Skeletal muscle cell (primary cell): Measurements from ENCODE around the gene SF3A2.
"Not testable (repeated sequence)": the region's sequence is repeated elsewhere in the genome, so short reads cannot be mapped to it uniquely, and the experiment has no call there.

Experiments used
- DNase-seq: peaks from one replicate; pipeline ENCODE4 v3.0.0-alpha.2; 2010; ENCODE audit warnings: low read depth
- H3K4me3 ChIP-seq: 2 replicates; pipeline ENCODE4 v1.5.1; 2011; ENCODE audit warnings: low read depth, mild to moderate bottlenecking, control low read depth, low read length, moderate library complexity

The SF3A2 gene

GRCh38 chr19:2236314-2237050 is at the start of gene SF3A2, which contains the start of gene PLEKHJ1:
TSS of gene SF3A2 (plus strand) at chr19:2236824. CDS start at chr19:2243419, 6,595 bp downstream.
TSS of gene PLEKHJ1 (minus strand) at chr19:2236329. CDS start at chr19:2236248, 81 bp downstream.
- peak within 1 kb of the TSS; percentile 78 for H3K4me3 ChIP-seq
- DNase-seq: peak; percentile 88

DNA sequence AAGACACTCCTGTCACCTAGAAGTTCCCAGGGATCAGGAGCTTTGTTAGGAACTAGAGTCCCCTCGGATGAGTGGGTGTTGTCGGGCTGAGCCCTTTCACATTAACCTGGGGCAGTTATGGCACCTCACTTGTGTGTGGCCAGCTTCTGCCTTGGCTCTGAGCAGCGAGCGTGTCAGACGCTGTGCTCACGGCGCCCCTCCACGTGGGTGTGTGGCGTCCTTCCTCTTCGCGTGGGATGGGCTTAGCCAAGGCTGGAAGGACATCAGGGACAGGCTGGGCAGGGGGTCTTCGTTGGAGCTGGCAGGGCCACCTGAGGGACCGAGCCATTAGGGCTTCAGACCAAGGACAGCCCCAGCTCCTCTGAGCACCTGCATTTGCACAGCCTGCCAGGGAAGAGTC is 49.5 kb upstream of the SF3A2 start:
- no peak overlapping the region for H3K4me3 ChIP-seq
- DNase-seq: no peak

- no peak overlapping the region for H3K4me3 ChIP-seq
- no peak for DNase-seq
Measured at GRCh38 chr19:2188708-2189385, 47.8 kb upstream of the SF3A2 start.

- no peak for DNase-seq
- H3K4me3 ChIP-seq: no peak overlapping the region
Measured at GRCh38 chr19:2189880-2190279, 46.7 kb upstream of the SF3A2 start.

DNA sequence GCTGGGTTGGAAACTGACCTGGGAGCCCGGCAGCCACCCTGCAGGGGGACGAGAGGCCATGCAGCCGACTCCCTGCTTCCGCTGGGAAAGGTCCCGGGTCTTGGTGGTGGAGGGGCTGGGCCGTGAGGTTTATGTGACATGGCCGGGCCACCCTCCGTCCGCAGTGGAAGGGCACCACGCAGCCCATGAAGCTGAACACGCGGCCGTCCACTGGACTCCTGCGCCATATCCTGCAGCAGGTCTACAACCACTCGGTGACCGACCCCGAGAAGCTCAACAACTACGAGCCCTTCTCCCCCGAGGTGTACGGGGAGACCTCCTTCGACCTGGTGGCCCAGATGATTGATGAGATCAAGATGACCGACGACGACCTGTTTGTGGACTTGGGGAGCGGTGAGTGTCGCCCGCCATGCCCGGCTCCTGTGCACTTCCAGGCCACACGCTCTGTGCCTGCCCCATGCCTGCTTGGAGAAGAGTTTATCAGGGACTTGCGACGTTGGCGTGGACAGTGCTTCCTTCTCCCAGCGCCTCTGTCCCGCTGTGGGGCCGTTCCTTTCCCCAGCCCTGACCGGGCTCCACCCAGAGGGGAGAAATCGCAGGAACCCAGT is 45.7 kb upstream of the SF3A2 start:
- DNase-seq: no peak
- no peak overlapping the region for H3K4me3 ChIP-seq

GRCh38 chr19:2191456-2192310 is 44.9 kb upstream of the SF3A2 start:
- H3K4me3 ChIP-seq: no peak overlapping the region
- DNase-seq: no peak

DNA sequence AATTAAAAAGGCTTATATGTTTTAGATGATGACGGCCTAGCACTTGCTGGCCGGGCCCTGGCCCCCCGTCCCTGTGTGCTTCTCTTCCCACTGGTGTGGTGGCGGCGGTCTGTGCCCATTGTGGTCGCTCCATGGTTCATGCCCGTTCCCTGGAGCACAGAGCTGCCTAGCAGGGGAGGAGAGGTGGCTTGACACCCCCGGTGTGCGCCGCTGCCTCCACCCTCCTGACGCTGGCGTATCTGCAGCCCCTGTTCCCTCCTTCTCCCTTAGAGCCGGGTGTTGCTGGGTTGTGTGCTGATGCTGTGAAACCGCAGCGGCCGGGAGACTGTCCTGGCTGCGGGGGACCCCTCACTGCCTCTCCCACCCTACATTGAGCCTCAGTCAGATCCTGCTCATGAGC is 43.8 kb upstream of the SF3A2 start:
- DNase-seq: no peak
- H3K4me3 ChIP-seq: no peak overlapping the region

- no peak overlapping the region for H3K4me3 ChIP-seq
Measured at GRCh38 chr19:2193807-2194206, 42.8 kb upstream of the SF3A2 start.

GRCh38 chr19:2194513-2195078 is 42.0 kb upstream of the SF3A2 start:
- DNase-seq: no peak
- no peak overlapping the region for H3K4me3 ChIP-seq

More at GRCh38 chr19:2193807-2194206, 42.8 kb upstream of the SF3A2 start:
- no peak for DNase-seq

DNA sequence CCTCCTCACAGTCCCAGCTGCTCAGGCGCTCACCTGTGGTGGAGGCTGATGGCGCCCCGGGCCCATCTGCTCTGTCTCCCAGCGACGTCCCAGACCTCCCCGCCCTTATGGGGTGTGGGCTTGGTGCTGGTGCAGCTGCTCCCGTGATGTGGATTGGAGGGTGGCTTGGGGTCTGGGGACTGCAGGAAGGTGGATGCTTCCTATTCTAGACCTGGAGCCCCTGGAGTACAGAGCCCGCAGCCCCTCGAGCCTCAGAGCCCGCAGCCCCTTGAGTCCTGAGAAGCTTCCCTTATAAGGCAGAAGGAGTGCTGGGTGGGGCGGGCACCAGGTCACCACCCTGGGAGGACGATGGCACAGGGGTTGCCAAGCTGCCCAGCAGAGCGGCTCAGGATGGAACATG is 41.3 kb upstream of the SF3A2 start:
- H3K4me3 ChIP-seq: no peak overlapping the region
- no peak for DNase-seq

DNA sequence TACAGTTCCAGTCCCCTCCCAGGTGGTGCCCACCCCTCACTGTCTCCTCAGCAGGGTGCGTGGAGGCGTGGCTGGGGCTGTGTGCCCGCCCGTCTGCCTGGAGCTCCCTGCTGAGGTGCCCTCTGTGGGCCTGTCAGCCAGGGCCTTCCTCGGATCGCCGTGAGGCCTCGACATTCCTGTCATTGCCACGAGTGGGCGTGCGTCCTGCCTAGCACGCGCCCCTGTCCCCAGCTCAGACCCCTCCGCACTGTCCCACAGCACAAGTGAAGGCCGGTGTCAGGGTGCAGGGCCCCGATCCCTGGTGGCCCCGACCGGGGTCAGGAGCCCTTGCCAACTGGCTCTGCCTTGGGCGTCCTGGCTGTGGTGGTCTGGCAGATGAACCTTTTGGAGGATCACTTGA is 40.7 kb upstream of the SF3A2 start:
- no peak for DNase-seq
- H3K4me3 ChIP-seq: no peak overlapping the region

DNA sequence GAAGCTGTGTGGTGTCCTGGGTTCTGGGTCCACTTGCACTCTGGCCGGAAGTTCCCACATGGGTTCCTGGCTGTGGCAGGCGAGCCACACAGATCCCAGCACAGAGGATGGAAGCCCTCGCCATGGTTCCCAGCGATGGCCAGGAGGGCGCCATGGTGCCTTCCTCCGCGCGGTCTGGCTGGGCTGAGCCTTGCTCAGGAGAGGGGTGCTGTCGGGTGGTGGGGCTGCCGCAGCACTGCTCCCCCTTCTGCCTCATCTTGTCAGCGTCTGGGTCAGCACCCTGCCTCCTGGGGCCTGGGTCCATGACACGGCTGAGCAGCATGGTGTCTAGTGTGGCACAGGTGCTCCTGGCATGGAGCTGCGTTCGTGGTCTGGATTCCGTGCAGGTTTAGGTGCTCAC is 39.4 kb upstream of the SF3A2 start:
- H3K4me3 ChIP-seq: no peak overlapping the region
- DNase-seq: no peak

GRCh38 chr19:2198317-2198716 is 38.3 kb upstream of the SF3A2 start:
- no peak overlapping the region for H3K4me3 ChIP-seq
- no peak for DNase-seq

DNA sequence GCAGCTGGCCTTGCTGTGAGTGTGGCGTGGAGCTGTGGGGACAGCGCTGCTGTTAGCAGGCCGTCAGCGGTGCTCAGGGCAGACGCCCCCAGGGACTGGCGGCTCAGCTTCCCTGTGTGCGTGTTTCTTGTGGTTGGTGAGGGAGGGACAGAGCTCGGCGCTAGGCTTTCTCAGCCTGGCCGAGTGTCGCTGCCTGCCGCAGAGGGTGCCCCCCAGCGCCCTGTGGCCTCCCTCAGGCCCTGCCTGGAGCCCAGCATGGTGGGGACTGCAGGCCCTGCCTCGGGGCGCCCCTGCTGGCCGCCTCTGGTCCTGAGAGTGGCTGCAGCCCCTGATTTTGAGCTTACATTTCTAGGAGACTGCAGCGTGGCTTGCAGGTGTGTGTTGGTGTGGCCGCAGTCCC is 37.4 kb upstream of the SF3A2 start:
- no peak for DNase-seq
- H3K4me3 ChIP-seq: no peak overlapping the region

DNA sequence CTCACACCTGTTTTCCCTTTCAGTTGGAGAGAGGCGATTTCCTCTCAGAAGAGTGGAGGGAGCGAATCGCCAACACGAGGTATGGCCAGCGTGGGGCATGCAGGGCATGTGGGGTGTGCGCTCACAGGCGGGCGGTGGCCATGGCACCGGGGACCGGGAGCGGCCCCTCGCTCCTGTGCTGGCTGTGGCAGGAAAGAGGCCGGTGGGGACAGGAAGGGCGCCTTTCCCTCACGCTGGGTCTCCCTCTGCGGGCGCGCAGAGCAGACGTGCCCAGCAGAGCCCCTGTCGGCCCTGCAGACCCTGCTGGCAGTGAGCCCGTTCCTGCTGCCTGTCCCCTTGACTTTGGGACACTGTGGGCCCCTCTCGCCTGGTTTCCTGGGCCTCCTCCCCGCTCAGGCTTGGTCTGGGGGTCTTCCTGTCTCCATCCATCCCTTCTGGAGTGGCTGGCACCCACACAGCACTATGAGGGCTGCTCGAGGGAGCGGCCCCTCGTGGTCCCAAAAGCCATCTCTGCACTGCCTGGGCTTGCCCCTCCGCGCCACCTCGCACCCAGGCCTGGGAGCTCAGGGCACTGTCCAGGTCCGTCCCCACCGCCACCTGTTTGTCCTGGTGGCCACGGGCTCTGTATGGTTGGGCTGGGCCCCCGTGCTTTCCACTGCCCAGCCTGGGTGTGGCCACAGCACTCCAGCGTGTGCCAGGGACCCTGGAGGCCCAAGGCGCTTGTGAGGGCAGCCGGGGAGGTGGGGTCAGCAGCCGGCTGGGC is 36.6 kb upstream of the SF3A2 start:
- DNase-seq: no peak
- no peak overlapping the region for H3K4me3 ChIP-seq

DNA sequence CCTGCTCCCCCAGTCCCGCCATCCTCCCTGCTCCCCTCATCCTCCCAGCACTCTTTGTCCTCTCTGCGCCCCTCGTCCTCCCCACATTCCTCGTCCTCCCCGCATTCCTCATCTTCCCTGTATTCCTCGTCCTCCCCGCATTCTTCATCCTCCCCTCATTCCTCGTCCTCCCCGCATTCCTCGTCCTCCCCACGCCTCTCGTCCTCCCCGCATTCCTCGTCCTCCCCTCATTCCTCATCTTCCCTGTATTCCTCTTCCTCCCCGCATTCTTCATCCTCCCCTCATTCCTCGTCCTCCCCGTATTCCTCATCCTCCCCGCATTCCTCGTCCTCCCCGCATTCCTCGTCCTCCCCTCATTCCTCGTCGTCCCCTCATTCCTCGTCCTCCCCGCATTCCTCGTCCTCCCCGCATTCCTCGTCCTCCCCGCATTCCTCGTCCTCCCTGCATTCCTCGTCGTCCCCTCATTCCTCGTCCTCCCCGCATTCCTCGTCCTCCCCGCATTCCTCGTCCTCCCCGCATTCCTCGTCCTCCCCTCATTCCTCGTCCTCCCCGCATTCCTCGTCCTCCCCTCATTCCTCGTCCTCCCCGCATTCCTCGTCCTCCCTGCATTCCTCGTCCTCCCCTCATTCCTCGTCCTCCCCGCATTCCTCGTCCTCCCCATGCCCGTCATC is 35.9 kb upstream of the SF3A2 start:
- DNase-seq, H3K4me3 ChIP-seq: not testable (repeated sequence)

DNA sequence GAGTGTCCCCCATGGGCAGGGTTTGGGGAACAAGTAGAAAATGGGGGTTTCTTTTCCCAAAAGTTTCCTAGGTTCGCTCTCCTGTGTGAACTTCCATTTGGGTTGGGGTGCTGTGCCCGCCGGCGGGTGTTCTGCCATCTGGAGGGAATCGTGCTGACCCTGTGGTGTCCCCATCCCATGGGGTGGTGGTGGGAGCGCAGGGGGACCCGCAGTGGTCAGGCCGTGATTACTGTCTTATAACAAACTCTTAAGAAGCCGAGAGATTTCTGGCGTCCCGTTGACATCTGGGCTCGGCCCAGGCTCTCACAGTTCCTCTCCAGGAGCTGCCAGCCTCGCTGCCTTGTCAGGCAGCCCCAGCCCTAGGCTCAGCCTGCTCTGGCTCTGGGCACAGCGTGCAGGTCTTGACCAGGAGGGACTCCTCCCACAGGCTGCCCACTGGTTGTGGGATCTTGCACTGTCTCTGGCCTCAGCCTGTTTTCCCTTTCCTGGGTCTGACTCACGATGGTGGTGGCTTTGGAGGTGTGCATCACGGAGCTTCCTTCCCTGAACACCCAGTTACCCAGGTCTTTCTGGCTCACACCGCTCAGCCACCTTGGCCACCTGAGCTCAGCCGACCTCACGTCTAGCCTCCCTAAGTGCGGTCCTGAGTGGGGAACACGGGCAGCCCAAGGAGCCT is 35.0 kb upstream of the SF3A2 start:
- no peak for DNase-seq
- no peak overlapping the region for H3K4me3 ChIP-seq

GRCh38 chr19:2202366-2202765 is 34.3 kb upstream of the SF3A2 start:
- H3K4me3 ChIP-seq: no peak overlapping the region
- no peak for DNase-seq
